Thyroid gland (tissue), 4 donors: ENCODE measurements around the gene TAP2.

Source experiments
- CTCF ChIP-seq, 6 experiments: fragments of 200-600 bp in 3 of 6; fragments of 450-650 bp in 3 of 6; sonication (generic) in 3 of 6; IDR thresholded peaks; one replicate each; pipeline ENCODE4 v1.5.1; 2016 to 2019; ENCODE audit warnings: antibody characterized with exemption in 6 of 6, mild to moderate bottlenecking in 2 of 6, inconsistent platforms in 1 of 6, moderate library complexity in 1 of 6
- POLR2A ChIP-seq, 2 donors: fragments of 450-650 bp; IDR thresholded peaks; one replicate each; pipeline ENCODE4 v1.6.1; 2017; ENCODE audit warnings: antibody characterized with exemption in 2 of 2, mild to moderate bottlenecking in 2 of 2, moderate library complexity in 1 of 2

DNA sequence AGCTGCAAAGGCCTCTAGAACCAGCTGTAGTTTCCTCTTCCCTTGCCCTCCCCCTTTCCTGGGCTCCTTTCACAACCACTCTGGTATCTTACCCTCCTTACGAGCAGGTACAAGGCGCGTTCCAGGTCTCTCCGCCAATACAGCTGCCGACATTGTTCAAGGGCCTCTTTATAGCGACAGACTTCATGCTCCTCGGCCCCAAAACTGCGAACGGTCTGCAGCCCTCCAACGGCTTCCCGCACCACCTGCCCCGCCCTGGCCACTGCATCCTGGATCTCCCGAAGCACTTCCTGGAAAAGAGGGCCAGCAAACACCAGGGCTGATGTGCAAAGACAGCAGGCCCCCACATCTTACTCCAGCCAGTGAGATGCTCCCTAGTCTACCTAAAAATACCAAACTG is 6.0 kb downstream of the TAP2 start:
- no peak for TF ChIP-seq CTCF (IDR thresholded peaks at IDR 0.05)
- TF ChIP-seq POLR2A (IDR thresholded peaks at IDR 0.05), result no peak
